BLaER1 (cell line): Measurements from ENCODE around the gene MYH14.
"Not testable (repeated sequence)": the region's sequence is repeated elsewhere in the genome, so short reads cannot be mapped to it uniquely, and the experiment has no call there.

ENCODE experiments used
- H3K27ac ChIP-seq: shearing (Covaris generic); formaldehyde crosslinking; 2 replicates; pipeline ENCODE4 v1.8.1; 2022
- H3K27me3 ChIP-seq: shearing (Covaris generic); formaldehyde crosslinking; 2 replicates; pipeline ENCODE4 v1.8.1; 2022
- H3K36me3 ChIP-seq: shearing (Covaris generic); formaldehyde crosslinking; 2 replicates; pipeline ENCODE4 v1.8.1; 2022
- H3K4me1 ChIP-seq: shearing (Covaris generic); formaldehyde crosslinking; 2 replicates; pipeline ENCODE4 v1.8.1; 2022
- H3K4me2 ChIP-seq: shearing (Covaris generic); formaldehyde crosslinking; 2 replicates; pipeline ENCODE4 v1.8.1; 2022
- H3K4me3 ChIP-seq: shearing (Covaris generic); formaldehyde crosslinking; 2 replicates; pipeline ENCODE4 v1.8.1; 2022
- H3K9ac ChIP-seq: shearing (Covaris generic); formaldehyde crosslinking; 2 replicates; pipeline ENCODE4 v1.8.1; 2022
- H3K9me3 ChIP-seq: shearing (Covaris generic); formaldehyde crosslinking; 2 replicates; pipeline ENCODE4 v1.8.1; 2022
- H4K20me1 ChIP-seq: shearing (Covaris generic); formaldehyde crosslinking; 2 replicates; pipeline ENCODE4 v1.8.1; 2022
- Cebpa-rat ChIP-seq: shearing (Covaris generic); IDR thresholded peaks from 2 replicates; pipeline ENCODE4 v1.8.1; 2022

Gene MYH14

DNA sequence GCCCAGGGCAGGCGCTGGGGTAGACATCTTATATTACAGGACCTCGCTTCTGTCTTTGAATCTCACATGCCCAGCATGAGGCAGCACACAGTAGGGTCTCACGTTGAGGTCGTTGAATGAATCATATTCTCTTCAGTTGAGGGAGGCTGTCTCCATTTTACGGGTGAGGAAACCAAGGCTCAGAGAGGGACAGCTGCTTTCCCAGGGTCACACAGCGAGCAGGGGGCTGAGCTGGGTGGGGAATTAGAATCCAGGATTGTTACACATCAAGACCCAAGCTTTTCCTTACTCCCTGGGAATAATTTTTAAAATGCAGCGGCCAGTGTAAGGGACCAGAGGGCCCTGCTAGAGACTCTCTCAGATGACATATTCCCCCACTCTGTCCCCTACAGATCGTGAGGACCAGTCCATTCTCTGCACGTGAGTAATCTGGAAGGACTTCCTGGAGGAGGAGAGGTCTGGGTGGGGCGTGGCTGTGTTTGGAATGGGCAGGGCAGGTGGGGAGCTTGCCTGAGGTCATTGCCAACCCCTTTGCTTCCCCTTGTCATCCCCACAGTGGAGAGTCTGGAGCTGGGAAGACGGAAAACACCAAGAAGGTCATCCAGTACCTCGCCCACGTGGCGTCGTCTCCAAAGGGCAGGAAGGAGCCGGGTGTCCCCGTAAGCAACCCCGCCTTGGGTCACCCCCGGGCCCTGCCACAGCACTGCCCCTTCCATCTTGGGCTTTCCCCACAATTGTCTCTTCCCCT, 19.4 kb downstream of the MYH14 start:
- no peak for TF ChIP-seq Cebpa-rat
- Histone ChIP-seq H3K4me1 (no peaks in the 10 kb centered on the region), H4K20me1 (no peaks in the 10 kb centered on the region), H3K36me3 (no peaks in the 10 kb centered on the region), H3K4me2 (no peak overlapping the region), H3K27me3 (no peaks in the 10 kb centered on the region), H3K9ac (no peak overlapping the region), H3K4me3 (no peak overlapping the region), H3K9me3 (peaks cover 15% of the 10 kb centered on the region), H3K27ac (no peak overlapping the region)

DNA sequence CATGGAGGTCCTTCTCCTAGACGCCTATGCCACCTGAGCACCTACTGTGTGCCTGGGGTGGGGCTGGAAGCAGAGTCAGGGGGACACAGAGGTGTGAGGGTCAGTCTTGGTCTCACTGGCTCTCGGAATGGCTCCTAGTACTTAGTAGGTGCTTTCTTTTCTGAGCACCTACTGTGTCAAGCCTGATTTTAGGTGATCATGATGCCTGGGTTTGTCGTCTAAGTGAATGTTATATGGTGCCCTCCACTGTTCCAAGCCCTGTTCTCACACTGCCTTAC, 20.0 kb downstream of the MYH14 start:
- Histone ChIP-seq H4K20me1 (no peaks in the 10 kb centered on the region), H3K9me3 (peaks cover 15% of the 10 kb centered on the region), H3K36me3 (no peaks in the 10 kb centered on the region), H3K9ac (no peak overlapping the region), H3K27ac (no peak overlapping the region), H3K4me2 (no peak overlapping the region), H3K27me3 (no peaks in the 10 kb centered on the region), H3K4me3 (no peak overlapping the region), H3K4me1 (no peaks in the 10 kb centered on the region)
- TF ChIP-seq Cebpa-rat, result no peak

DNA sequence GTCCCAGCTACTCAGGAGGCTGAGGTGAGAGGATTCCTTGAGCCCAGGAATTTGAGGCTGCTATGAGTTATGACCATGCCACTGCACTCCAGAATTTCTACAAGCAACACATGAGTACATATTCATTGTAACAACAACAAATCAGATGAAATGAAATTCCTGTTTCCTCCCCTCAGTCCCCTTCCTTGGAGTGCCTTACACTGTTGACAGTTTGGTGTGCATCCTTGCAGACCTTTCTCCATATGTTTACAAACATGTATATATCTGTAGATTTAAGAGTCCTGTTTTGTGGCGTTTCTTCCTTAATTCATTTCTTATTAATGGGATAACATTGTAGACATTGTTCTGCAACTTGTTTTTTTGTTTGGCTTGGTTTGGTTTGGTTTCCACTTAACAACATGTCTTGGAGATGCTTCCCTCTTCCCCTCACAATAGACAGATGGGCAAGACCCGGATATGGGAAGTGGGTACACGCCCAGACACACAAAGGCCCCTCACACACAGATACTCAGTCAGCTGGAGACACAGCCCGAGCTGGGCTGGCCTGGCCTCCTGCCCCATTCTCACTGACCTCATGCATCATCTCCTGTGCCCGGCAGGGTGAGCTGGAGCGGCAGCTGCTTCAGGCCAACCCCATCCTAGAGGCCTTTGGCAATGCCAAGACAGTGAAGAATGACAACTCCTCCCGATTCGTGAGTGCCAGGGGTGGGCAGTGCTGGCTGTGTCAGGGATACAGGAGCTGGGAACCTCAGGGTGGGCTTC, 21.7 kb downstream of the MYH14 start:
- H4K20me1 ChIP-seq, result no peaks in the 10 kb centered on the region
- no peaks in the 10 kb centered on the region for H3K4me1 ChIP-seq
- no peaks in the 10 kb centered on the region for H3K36me3 ChIP-seq
- peaks cover 15% of the 10 kb centered on the region for H3K9me3 ChIP-seq
- no peak overlapping the region for H3K9ac ChIP-seq
- no peak overlapping the region for H3K27ac ChIP-seq
- no peak overlapping the region for H3K4me2 ChIP-seq
- H3K4me3 ChIP-seq, result no peak overlapping the region
- TF ChIP-seq Cebpa-rat, result no peak
- H3K27me3 ChIP-seq, result no peaks in the 10 kb centered on the region

DNA sequence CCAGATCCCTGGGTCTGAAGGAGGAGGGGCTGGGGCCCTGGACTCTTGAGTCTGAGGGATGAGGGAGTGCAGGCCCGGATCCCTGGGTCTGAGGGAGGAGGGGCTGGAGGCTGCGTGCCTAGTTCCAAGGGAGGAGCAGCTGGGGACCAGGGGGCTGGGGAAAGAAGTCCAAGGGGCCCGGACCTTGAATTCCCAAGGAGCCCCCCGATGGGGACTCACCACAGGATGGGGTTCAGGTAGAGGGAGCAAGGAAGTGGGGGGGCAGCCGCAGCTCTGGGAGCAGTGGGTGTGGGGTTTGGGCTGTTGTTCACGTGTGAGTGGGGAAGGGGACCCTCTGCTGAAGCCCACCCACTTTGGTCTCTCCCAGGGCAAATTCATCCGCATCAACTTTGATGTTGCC, 23.1 kb downstream of the MYH14 start:
- TF ChIP-seq Cebpa-rat, result no peak
- Histone ChIP-seq H3K9ac (no peak overlapping the region), H3K4me1 (no peaks in the 10 kb centered on the region), H4K20me1 (no peaks in the 10 kb centered on the region), H3K9me3 (peaks cover 15% of the 10 kb centered on the region), H3K4me2 (no peak overlapping the region), H3K27ac (no peak overlapping the region), H3K4me3 (no peak overlapping the region), H3K27me3 (no peaks in the 10 kb centered on the region), H3K36me3 (no peaks in the 10 kb centered on the region)

DNA sequence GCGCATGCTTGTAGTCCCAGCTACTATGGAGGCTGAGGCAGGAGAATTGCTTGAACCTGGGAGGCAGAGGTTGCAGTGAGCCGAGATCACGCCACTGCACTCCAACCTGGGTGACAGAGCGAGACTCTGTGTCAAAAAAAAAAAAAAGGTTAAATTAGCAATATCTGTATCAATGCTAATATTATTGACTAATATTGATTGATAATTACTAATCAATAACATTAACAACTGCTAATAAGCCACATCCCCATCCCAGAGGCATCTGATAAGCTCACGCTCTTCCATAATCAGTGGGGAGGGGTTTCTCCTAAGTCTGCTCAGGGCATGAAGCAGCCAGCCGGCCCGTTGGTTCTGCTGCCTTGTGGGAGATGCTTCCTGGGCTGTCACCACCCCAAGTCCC, 24.7 kb downstream of the MYH14 start:
- H4K20me1 ChIP-seq, H3K27ac ChIP-seq, H3K4me1 ChIP-seq, H3K27me3 ChIP-seq, H3K4me2 ChIP-seq, H3K4me3 ChIP-seq, H3K9ac ChIP-seq, H3K36me3 ChIP-seq: not testable (repeated sequence)
- peaks cover 15% of the 10 kb centered on the region for H3K9me3 ChIP-seq

DNA sequence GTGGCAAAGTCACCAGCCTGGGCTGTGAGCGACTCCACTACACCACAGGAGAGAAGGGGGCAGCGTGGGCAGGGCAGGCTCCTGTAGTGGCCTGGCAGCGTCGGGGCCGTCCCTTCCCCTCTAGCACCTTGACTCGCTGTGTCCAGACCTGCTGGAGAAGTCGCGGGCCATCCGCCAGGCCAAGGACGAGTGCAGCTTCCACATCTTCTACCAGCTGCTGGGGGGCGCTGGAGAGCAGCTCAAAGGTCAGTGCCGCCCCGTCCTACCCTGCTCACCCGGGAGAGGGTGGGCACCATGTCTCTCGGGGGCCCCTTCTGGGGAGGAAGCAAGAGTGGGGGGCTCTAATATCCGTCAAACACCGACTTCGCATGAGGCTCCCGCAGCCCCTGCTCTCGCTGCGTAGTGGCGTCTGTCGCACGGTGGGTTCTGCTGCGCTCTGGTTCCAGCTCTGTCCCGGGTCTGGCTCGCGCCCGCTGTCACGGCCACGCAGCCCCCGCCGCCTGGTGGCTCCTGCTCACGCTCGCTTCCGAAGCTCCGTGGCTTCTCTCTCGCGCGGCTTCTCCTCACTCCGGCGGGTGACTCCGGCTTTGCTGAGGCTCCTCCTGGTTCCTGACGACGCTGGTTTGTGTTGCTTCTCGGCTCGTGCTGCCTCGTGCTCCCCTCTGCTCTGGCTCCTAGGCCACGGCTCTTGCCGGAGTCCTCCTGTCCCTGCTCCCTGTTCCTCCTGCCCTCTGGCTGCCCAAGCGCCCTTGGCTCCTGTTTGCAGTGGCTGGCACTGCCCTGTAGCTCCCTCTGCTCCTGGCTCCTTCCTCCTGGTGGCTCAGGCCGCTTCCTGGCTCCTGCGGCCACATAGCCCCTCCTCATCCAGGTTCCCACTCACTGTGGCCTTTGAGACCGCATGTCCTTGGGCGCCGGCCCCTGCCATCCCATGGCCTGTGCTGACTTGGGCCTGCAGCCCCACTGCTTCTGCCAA, 27.2 kb downstream of the MYH14 start:
- TF ChIP-seq Cebpa-rat, result no peak
- H3K27me3 ChIP-seq, result no peaks in the 10 kb centered on the region

DNA sequence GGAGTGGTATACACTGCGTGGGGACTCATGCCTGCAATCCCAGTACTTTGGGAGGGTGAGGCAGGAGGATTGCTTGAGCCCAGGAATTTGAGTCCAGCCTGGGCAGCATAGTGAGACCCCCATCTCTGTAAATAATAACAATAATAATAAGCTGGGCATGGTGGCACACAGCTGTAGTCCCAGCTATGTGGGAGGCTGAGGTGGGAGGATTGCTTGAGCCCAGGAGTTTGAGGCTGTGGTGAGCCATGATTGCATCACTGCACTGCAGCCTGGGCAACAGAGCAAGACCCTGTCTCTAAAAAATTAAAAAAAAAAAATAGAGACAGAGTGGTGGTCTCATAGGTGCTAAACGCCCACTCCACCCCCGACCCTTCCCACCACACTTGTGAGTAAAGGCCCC, 28.0 kb downstream of the MYH14 start:
- not testable (repeated sequence) for H3K27ac ChIP-seq

More for the DNA sequence above, 27.2 kb downstream of the MYH14 start:
- Histone ChIP-seq H3K9ac (no peak overlapping the region), H3K4me1 (no peaks in the 10 kb centered on the region), H3K27ac (no peak overlapping the region), H3K36me3 (no peaks in the 10 kb centered on the region), H3K9me3 (no peaks in the 10 kb centered on the region), H3K4me3 (no peak overlapping the region), H4K20me1 (no peaks in the 10 kb centered on the region), H3K4me2 (no peak overlapping the region)

DNA sequence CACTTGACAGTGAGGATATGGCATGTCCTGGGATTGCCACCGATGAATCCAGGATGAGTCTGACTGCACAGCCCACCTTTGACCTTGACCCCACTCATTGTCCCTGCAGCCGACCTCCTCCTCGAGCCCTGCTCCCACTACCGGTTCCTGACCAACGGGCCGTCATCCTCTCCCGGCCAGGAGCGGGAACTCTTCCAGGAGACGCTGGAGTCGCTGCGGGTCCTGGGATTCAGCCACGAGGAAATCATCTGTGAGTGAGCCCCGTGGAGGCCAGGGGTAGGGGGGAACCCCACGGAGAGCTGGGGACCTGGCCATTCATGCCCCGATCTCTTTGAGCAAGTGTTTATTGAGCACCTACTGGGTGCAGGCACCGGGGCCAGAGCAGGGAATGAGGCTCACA, 28.4 kb downstream of the MYH14 start:
- Histone ChIP-seq H3K9ac (no peak overlapping the region), H4K20me1 (no peaks in the 10 kb centered on the region), H3K4me2 (no peak overlapping the region), H3K4me3 (no peak overlapping the region), H3K27ac (no peak overlapping the region), H3K36me3 (no peaks in the 10 kb centered on the region), H3K27me3 (no peaks in the 10 kb centered on the region), H3K4me1 (no peaks in the 10 kb centered on the region), H3K9me3 (no peaks in the 10 kb centered on the region)
- no peak for TF ChIP-seq Cebpa-rat

More for the DNA sequence above, 28.0 kb downstream of the MYH14 start:
- not testable (repeated sequence) for H4K20me1 ChIP-seq, H3K36me3 ChIP-seq, H3K4me3 ChIP-seq, H3K4me1 ChIP-seq, H3K9ac ChIP-seq, H3K4me2 ChIP-seq, H3K9me3 ChIP-seq, H3K27me3 ChIP-seq

DNA sequence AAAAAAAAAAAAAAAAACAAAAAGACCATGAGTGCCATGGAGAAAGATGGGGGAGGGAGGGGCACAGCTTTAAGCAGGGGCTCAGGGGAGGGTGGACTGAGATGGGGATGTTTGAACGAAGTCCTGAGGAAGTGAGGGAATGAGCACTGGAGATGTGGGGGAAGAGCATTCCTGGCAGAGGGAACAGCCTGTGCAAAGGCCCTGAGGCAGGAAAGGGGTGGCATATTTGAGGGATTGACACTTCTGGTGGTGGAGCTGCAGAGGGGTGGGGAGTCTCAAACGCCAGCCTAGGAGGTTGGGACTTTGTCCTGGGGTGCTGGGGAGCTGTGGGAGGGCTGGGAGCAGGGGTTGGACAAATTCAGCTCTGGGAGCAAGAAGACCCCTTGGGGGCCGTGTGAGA, 29.2 kb downstream of the MYH14 start:
- Histone ChIP-seq H3K36me3 (no peaks in the 10 kb centered on the region), H3K9me3 (no peaks in the 10 kb centered on the region), H4K20me1 (no peaks in the 10 kb centered on the region), H3K27ac (no peak overlapping the region), H3K4me3 (no peak overlapping the region), H3K4me2 (no peak overlapping the region), H3K9ac (no peak overlapping the region), H3K27me3 (no peaks in the 10 kb centered on the region), H3K4me1 (no peaks in the 10 kb centered on the region)
- TF ChIP-seq Cebpa-rat, result no peak
